Caco-2 (cell line): ENCODE results near the gene MYO18A. TPM values are rescaled to one million over a fixed set of nuclear protein-coding genes. Genes with fewer than 3 reads are reported as not detected.

ENCODE experiments used
- BruUV-seq: library from RNA; stranded (reverse); fragments of 400-500 nt; replicated peaks from 2 replicates; lab custom pipeline; 2021; lab: Mats Ljungman, UMichigan
- CTCF ChIA-PET: fragments of 300-600 bp; sonication (Branson Sonifier 250); formaldehyde crosslinking; loops from one replicate; lab custom pipeline; 2022; ENCODE audit warnings: antibody characterized with exemption; lab: Charles Lee
- POLR2A ChIA-PET: fragments of 300-600 bp; sonication (Branson Sonifier 250); formaldehyde crosslinking; loops from one replicate; lab custom pipeline; 2022; ENCODE audit warnings: antibody characterized with exemption; lab: Charles Lee
- DNase-seq, 2 experiments: peaks; one replicate each; pipeline versions ENCODE4 v3.0.0 to v3.0.0-alpha.2; 2020 to 2022
- H3K27me3 ChIP-seq: replicated peaks from 2 replicates; pipeline ENCODE4 v1.6.0; 2011; ENCODE audit warnings: low read length; ENCODE audit not compliant: control insufficient read depth, insufficient read depth
- H3K36me3 ChIP-seq: 2 replicates; pipeline ENCODE4 v1.5.1; 2011; ENCODE audit warnings: low read length; ENCODE audit not compliant: control insufficient read depth, insufficient read depth
- H3K4me1 ChIP-seq: fragments of 250-450 bp; sonication (Bioruptor Pico); 2 replicates; pipeline ENCODE4 v1.5.1; 2020; ENCODE audit warnings: mild to moderate bottlenecking
- H3K4me3 ChIP-seq: 2 replicates; pipeline ENCODE4 v1.5.1; 2011; ENCODE audit warnings: low read depth, mild to moderate bottlenecking, control low read depth, low read length
- H3K9me3 ChIP-seq: fragments of 250-450 bp; sonication (Bioruptor Pico); 2 replicates; pipeline ENCODE4 v1.5.1; 2020; ENCODE audit warnings: mild to moderate bottlenecking, moderate library complexity
- H3K27ac Mint-ChIP-seq: one replicate; pipeline ENCODE4 v1.8.0; 2022; ENCODE audit warnings: mixed read lengths; ENCODE audit not compliant: unreplicated experiment
- H3K27me3 Mint-ChIP-seq: one replicate; pipeline ENCODE4 v1.8.0; 2022; ENCODE audit warnings: mixed read lengths; ENCODE audit not compliant: insufficient read depth, unreplicated experiment
- H3K36me3 Mint-ChIP-seq: one replicate; pipeline ENCODE4 v1.8.0; 2022; ENCODE audit warnings: mild to moderate bottlenecking, mixed read lengths; ENCODE audit not compliant: insufficient read depth, unreplicated experiment
- H3K4me1 Mint-ChIP-seq: one replicate; pipeline ENCODE4 v1.8.0; 2022; ENCODE audit warnings: low read depth, mixed read lengths; ENCODE audit not compliant: unreplicated experiment
- H3K4me3 Mint-ChIP-seq: one replicate; pipeline ENCODE4 v1.8.0; 2022; ENCODE audit warnings: mild to moderate bottlenecking, moderate library complexity, mixed read lengths; ENCODE audit not compliant: unreplicated experiment
- H3K9me3 Mint-ChIP-seq: one replicate; pipeline ENCODE4 v1.8.0; 2022; ENCODE audit warnings: mixed read lengths; ENCODE audit not compliant: unreplicated experiment
- intact Hi-C: fragments of 100-400 bp; cut with micrococcal nuclease; formaldehyde crosslinking; loops from one replicate; pipeline ENCODE4 v1.10.0; 2022; ENCODE audit not compliant: unreplicated experiment
- total RNA-seq: library from RNA; stranded (reverse); gene quantifications from 2 replicates; pipeline ENCODE4 v1.2.3, GENCODE V29; 2022
- TF ChIP-seq, protein P1 (sequence below), 2 experiments: fragments of 200-600 bp in 1 of 2; IDR thresholded peaks; 1 replicate in 1 of 2; 2 replicates in 1 of 2; pipeline versions ENCODE4 v1.5.1 to v1.8.0; 2011 to 2022; ENCODE audit warnings: antibody characterized with exemption in 1 of 2, control low read depth in 1 of 2, inconsistent platforms in 1 of 2, low read depth in 1 of 2, low read length in 1 of 2, mild to moderate bottlenecking in 1 of 2, moderate library complexity in 1 of 2; ENCODE audit not compliant: insufficient read depth in 1 of 2, severe bottlenecking in 1 of 2, unreplicated experiment in 1 of 2

The MYO18A gene
- total RNA-seq, 1 experiment from 2014 or later, result 47.1 TPM

DNA sequence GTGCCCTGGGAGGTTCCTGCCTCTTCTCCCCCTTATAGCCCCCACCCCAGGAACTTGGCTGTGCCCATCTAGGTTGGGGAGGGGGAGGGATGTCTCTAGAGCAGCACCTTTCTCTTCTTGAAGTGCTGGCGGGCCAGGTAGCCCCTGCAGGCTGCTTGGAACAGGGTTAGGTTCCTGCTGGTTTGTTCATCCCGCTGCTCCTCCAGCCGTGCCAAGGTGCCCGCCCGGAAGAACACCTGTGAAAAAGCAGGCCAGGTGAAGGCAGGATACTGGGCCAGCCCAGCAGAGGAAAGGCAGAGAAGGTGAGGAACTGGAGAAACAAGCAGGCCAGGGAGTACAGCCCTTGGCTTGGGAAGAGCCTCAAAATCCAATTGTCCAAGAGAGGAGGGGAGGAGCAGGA, 80.7 kb downstream of the MYO18A start:
- Mint-ChIP-seq H3K4me3 (no peak overlapping the region), H3K4me1 (no peaks in the 10 kb centered on the region), H3K27ac (no peak overlapping the region), H3K9me3 (no peaks in the 10 kb centered on the region), H3K27me3 (no peaks in the 10 kb centered on the region), H3K36me3 (peaks cover 14% of the 10 kb centered on the region)
- CTCF ChIA-PET, result no interaction called here
- no peak for DNase-seq
- peaks cover 5% of the 10 kb centered on the region; the same call in 1 of the 2 replicates for H3K36me3 ChIP-seq
- no peaks in the 10 kb centered on the region for H3K4me1 ChIP-seq
- no TSS peak for BruUV-seq
- H3K9me3 ChIP-seq, result no peaks in the 10 kb centered on the region
- intact Hi-C loops, result no loop called here
- TF ChIP-seq, protein P1, sequence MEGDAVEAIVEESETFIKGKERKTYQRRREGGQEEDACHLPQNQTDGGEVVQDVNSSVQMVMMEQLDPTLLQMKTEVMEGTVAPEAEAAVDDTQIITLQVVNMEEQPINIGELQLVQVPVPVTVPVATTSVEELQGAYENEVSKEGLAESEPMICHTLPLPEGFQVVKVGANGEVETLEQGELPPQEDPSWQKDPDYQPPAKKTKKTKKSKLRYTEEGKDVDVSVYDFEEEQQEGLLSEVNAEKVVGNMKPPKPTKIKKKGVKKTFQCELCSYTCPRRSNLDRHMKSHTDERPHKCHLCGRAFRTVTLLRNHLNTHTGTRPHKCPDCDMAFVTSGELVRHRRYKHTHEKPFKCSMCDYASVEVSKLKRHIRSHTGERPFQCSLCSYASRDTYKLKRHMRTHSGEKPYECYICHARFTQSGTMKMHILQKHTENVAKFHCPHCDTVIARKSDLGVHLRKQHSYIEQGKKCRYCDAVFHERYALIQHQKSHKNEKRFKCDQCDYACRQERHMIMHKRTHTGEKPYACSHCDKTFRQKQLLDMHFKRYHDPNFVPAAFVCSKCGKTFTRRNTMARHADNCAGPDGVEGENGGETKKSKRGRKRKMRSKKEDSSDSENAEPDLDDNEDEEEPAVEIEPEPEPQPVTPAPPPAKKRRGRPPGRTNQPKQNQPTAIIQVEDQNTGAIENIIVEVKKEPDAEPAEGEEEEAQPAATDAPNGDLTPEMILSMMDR (IDR thresholded peaks at IDR 0.05; ENCODE audit: insufficient read depth in 1 of 2, low read depth in 1 of 2, low read length in 1 of 2, severe bottlenecking in 1 of 2, unreplicated experiment in 1 of 2), result no peak
- no peak overlapping the region for H3K4me3 ChIP-seq
- POLR2A ChIA-PET, result no interaction called here
- no peaks in the 10 kb centered on the region for H3K27me3 ChIP-seq

DNA sequence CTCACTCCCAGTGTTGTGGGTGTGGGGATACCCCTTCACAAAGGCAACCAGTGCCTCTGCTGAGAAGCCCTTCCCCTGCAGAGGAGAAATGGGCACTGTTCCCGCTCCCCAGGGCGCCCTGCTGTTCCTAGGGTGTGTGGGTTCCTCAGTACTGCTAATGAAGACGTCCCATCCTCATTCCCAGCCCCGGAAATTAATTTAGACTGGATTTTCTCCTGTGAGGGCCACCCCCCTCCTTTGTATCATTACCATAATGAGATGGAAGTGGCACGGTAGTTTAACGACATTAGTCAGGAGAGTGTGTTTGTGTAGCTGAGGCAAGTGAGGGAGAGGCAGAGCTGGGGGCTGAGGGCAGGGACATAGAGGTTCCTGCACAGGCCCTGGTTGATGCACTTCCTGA, 84.1 kb downstream of the MYO18A start:
- H3K9me3 Mint-ChIP-seq, result no peaks in the 10 kb centered on the region
- BruUV-seq, result no TSS peak
- H3K36me3 ChIP-seq, result peaks cover 5% of the 10 kb centered on the region; the same call in 1 of the 2 replicates
- no peaks in the 10 kb centered on the region for H3K9me3 ChIP-seq
- peaks cover 22% of the 10 kb centered on the region for H3K36me3 Mint-ChIP-seq
- intact Hi-C loops, result no loop called here
- DNase-seq, result no peak
- no peaks in the 10 kb centered on the region for H3K27me3 ChIP-seq
- TF ChIP-seq, protein P1 (IDR thresholded peaks at IDR 0.05; ENCODE audit: insufficient read depth in 1 of 2, low read depth in 1 of 2, low read length in 1 of 2, severe bottlenecking in 1 of 2, unreplicated experiment in 1 of 2), result no peak
- H3K4me3 ChIP-seq, result no peak overlapping the region
- no peak overlapping the region for H3K4me3 Mint-ChIP-seq
- no peak overlapping the region for H3K27ac Mint-ChIP-seq
- ChIA-PET POLR2A (no interaction called here), CTCF (no interaction called here)
- no peaks in the 10 kb centered on the region for H3K4me1 Mint-ChIP-seq
- H3K4me1 ChIP-seq, result no peaks in the 10 kb centered on the region
- no peaks in the 10 kb centered on the region for H3K27me3 Mint-ChIP-seq

DNA sequence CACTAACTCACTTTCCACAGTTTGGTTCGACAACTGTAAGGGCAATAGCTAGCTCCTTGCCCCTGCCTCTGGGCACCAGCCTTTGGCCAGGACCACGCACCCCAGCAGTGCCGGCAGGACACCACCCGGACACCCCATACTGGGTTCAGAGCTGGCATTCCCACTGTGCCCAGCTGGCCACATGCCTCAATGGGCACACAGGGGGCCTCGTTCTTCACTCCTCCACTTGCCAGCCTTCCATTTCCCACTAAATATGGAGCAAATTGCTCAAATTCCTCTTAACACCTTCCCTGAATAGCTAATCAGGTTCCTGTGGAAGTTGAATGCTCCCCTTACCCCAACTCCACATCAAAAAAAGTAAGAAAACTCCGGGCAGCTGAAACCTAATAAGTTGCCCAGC, 84.8 kb downstream of the MYO18A start:
- no peak for DNase-seq
- Histone ChIP-seq H3K4me1 (no peaks in the 10 kb centered on the region), H3K36me3 (peaks cover 5% of the 10 kb centered on the region; the same call in 1 of the 2 replicates), H3K9me3 (no peaks in the 10 kb centered on the region), H3K4me3 (no peak overlapping the region), H3K27me3 (no peaks in the 10 kb centered on the region)
- BruUV-seq, result no TSS peak
- Mint-ChIP-seq H3K4me1 (no peaks in the 10 kb centered on the region), H3K27ac (no peak overlapping the region), H3K9me3 (no peaks in the 10 kb centered on the region), H3K36me3 (peaks cover 22% of the 10 kb centered on the region), H3K27me3 (no peaks in the 10 kb centered on the region), H3K4me3 (no peak overlapping the region)
- intact Hi-C loops, result no loop called here
- ChIA-PET CTCF (interaction anchor here (0.5 kb wide), 1 partner anchor 132 kb away, joined by 3 read pairs; no protein-coding TSS in a partner anchor), POLR2A (no interaction called here)
- TF ChIP-seq, protein P1 (IDR thresholded peaks at IDR 0.05; ENCODE audit: insufficient read depth in 1 of 2, low read depth in 1 of 2, low read length in 1 of 2, severe bottlenecking in 1 of 2, unreplicated experiment in 1 of 2), result no peak
